CD8-positive, alpha-beta memory T cell (primary cell): ENCODE data around the gene PPP2R1B. TPM values are rescaled to one million over a fixed set of nuclear protein-coding genes. Genes with fewer than 3 reads are reported as not detected.
A peak's percentile ranks its signal among the peaks of the same experiment; 100 is the strongest.

Source experiments
- CTCF ChIA-PET: fragments of 350-600 bp; sonication (Branson Sonifier 250); formaldehyde crosslinking; loops from one replicate; lab custom pipeline; 2021; ENCODE audit warnings: antibody characterized with exemption; lab: Charles Lee
- POLR2A ChIA-PET: fragments of 350-600 bp; sonication (Branson Sonifier 250); formaldehyde crosslinking; loops from one replicate; lab custom pipeline; 2021; ENCODE audit warnings: antibody characterized with exemption; lab: Charles Lee
- DNase-seq, 5 donors: peaks; one replicate each; pipeline versions ENCODE4 v3.0.0 to v3.0.0-alpha.2; 2020 to 2022; ENCODE audit warnings: mixed read lengths in 1 of 5
- H3K27ac ChIP-seq: one replicate; pipeline ENCODE4 v1.7.0; 2013; ENCODE audit warnings: low read depth, mild to moderate bottlenecking, low read length, moderate library complexity
- H3K27me3 ChIP-seq: 2 replicates; pipeline ENCODE4 v1.7.0; 2013; ENCODE audit warnings: low read length, mild to moderate bottlenecking; ENCODE audit not compliant: insufficient read depth, poor library complexity, severe bottlenecking
- H3K36me3 ChIP-seq: 2 replicates; pipeline ENCODE4 v1.7.0; 2013; ENCODE audit warnings: mild to moderate bottlenecking, low read length, moderate library complexity; ENCODE audit not compliant: insufficient read depth
- H3K4me1 ChIP-seq: 2 replicates; pipeline ENCODE4 v1.7.0; 2013; ENCODE audit warnings: mild to moderate bottlenecking, low read length, moderate library complexity; ENCODE audit not compliant: insufficient read depth
- H3K4me3 ChIP-seq: 2 replicates; pipeline ENCODE4 v1.7.0; 2013; ENCODE audit warnings: mild to moderate bottlenecking, low read length
- H3K9me3 ChIP-seq: 2 replicates; pipeline ENCODE4 v1.7.0; 2013; ENCODE audit warnings: mild to moderate bottlenecking, low read length
- H3K27ac Mint-ChIP-seq, 8 donors: one replicate each; pipeline ENCODE4 v1.8.0; 2020 to 2021; ENCODE audit warnings: mixed read lengths in 8 of 8, mild to moderate bottlenecking in 6 of 8, inconsistent platforms in 3 of 8, moderate library complexity in 3 of 8
- H3K27me3 Mint-ChIP-seq, 2 donors: one replicate each; pipeline ENCODE4 v1.8.0; 2020 to 2021; ENCODE audit warnings: mixed read lengths in 2 of 2, mild to moderate bottlenecking in 1 of 2, moderate library complexity in 1 of 2
- H3K36me3 Mint-ChIP-seq, 3 donors: one replicate each; pipeline ENCODE4 v1.8.0; 2020 to 2021; ENCODE audit warnings: mixed read lengths in 3 of 3, inconsistent platforms in 1 of 3, mild to moderate bottlenecking in 1 of 3
- H3K4me1 Mint-ChIP-seq, 3 donors: one replicate each; pipeline ENCODE4 v1.8.0; 2020 to 2021; ENCODE audit warnings: mixed read lengths in 3 of 3, inconsistent platforms in 1 of 3, mild to moderate bottlenecking in 1 of 3
- H3K4me3 Mint-ChIP-seq, 7 donors: one replicate each; pipeline ENCODE4 v1.8.0; 2020 to 2021; ENCODE audit warnings: mixed read lengths in 7 of 7, mild to moderate bottlenecking in 6 of 7, moderate library complexity in 4 of 7, inconsistent platforms in 2 of 7
- H3K9me3 Mint-ChIP-seq, 5 donors: one replicate each; pipeline ENCODE4 v1.8.0; 2020 to 2022; ENCODE audit warnings: mixed read lengths in 5 of 5, mild to moderate bottlenecking in 3 of 5, moderate library complexity in 2 of 5, inconsistent platforms in 1 of 5
- polyA plus RNA-seq: library from polyadenylated mRNA; unstranded; fragments of 300-500 nt; fragmentation: Illumina TruSeq; gene quantifications from one replicate; pipeline ENCODE4 v1.2.3, GENCODE V29; 2021
- total RNA-seq, 2 experiments: library from RNA; stranded (reverse); gene quantifications; one replicate each; pipeline ENCODE4 v1.2.3, GENCODE V29; 2021

Gene PPP2R1B
- total and polyA plus RNA-seq, 3 experiments from 2014 or later, result 21.9 to 61.6 (median 55.3) TPM

DNA sequence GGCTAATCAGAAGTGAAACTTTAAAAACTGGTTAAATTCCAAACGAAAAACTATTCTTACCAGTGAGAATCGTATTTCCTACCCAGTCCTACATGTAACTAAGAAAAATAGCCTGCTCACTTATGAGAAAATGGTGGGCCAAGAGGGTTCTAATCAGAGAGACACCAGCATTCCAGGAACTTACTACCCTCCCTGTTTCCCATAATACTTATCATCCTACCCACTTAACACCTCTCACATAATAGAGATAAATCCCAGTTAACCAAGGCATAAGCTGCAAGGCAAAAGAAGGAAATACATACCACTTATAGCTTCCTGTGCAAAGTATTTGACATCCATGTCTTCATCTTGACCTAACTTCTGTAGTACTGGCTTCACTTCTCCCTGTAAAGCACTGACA, 24.4 kb downstream of the PPP2R1B start:
- ChIA-PET POLR2A (no interaction called here), CTCF (no interaction called here)
- peak overlapping the region in 1 of 8 donors; percentile 2 for H3K27ac Mint-ChIP-seq
- H3K36me3 ChIP-seq, result peaks cover 36% of the 10 kb centered on the region
- no peaks in the 10 kb centered on the region for H3K9me3 ChIP-seq
- H3K36me3 Mint-ChIP-seq, result peaks cover 16 to 87% (median 36%) of the 10 kb centered on the region in 3 donors
- DNase-seq, result no peak
- H3K27me3 ChIP-seq, result no peaks in the 10 kb centered on the region
- H3K4me3 Mint-ChIP-seq, result no peak overlapping the region
- H3K27ac ChIP-seq, result no peak overlapping the region
- H3K4me1 Mint-ChIP-seq, result peaks cover 0 to 11% (median under 1%) of the 10 kb centered on the region in 3 donors
- no peaks in the 10 kb centered on the region for H3K27me3 Mint-ChIP-seq
- no peaks in the 10 kb centered on the region for H3K4me1 ChIP-seq
- H3K9me3 Mint-ChIP-seq, result no peaks in the 10 kb centered on the region
- H3K4me3 ChIP-seq, result no peak overlapping the region

GRCh38 chr11:111739299-111739698, 26.9 kb downstream of the PPP2R1B start:
- POLR2A ChIA-PET, result no interaction called here

DNA sequence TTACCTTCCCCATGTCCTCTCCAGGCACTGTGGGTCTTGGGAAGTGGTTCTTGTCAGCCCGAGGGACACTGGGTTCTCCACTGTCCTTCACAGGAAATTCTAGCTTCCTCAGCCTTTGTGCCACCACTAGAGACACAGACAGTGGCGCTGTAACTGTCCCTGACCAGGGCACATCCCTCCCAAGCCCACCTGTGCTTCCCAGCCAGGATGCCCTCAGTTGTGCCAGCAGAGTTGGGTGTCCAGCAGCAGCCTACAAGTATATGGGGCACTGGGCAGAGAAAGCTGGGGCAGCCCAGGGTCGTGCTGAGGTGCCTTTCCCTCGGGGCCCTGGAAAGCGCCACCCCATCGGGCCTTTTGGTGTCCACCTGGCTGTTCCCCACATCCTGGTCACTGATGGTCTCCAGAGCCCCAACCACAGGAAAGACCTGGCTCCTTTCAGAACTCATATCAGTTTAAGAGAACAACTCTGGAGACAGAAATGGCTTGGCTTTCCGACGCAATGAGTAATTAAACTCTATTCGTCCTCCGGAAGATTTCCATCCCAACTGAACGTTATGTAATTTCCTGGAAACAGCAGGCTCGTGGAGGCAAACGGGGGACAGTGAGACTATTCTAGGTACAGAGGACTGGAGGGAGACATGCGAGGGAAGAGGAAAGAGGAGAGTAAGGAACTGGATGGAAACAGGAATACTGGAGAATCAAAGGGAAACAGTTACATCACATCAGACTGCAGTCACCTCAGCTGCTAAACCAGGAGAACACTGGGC, 28.6 kb downstream of the PPP2R1B start:
- Histone ChIP-seq H3K4me3 (no peak overlapping the region), H3K4me1 (no peaks in the 10 kb centered on the region), H3K9me3 (no peaks in the 10 kb centered on the region), H3K36me3 (peaks cover 14% of the 10 kb centered on the region), H3K27ac (no peak overlapping the region), H3K27me3 (no peaks in the 10 kb centered on the region)
- DNase-seq, result no peak
- H3K27me3 Mint-ChIP-seq, result no peaks in the 10 kb centered on the region
- ChIA-PET POLR2A (no interaction called here), CTCF (no interaction called here)
- H3K4me3 Mint-ChIP-seq, result no peak overlapping the region
- H3K4me1 Mint-ChIP-seq, result peaks cover 0 to 15% (median 0%) of the 10 kb centered on the region in 3 donors
- H3K27ac Mint-ChIP-seq, result peak overlapping the region in 2 of 8 donors; percentile 42 to 66
- peaks cover 4 to 62% (median 20%) of the 10 kb centered on the region in 3 donors for H3K36me3 Mint-ChIP-seq
- no peaks in the 10 kb centered on the region for H3K9me3 Mint-ChIP-seq

More at GRCh38 chr11:111739299-111739698, 26.9 kb downstream of the PPP2R1B start:
- Histone ChIP-seq H3K36me3 (peaks cover 27% of the 10 kb centered on the region), H3K4me3 (no peak overlapping the region), H3K27ac (no peak overlapping the region), H3K27me3 (no peaks in the 10 kb centered on the region), H3K9me3 (no peaks in the 10 kb centered on the region), H3K4me1 (no peaks in the 10 kb centered on the region)
- peak overlapping the region in 1 of 8 donors; percentile 14 for H3K27ac Mint-ChIP-seq
- H3K27me3 Mint-ChIP-seq, result no peaks in the 10 kb centered on the region
- peaks cover 0 to 15% (median 0%) of the 10 kb centered on the region in 3 donors for H3K4me1 Mint-ChIP-seq
- no peaks in the 10 kb centered on the region for H3K9me3 Mint-ChIP-seq
- CTCF ChIA-PET, result no interaction called here
- H3K36me3 Mint-ChIP-seq, result peaks cover 4 to 79% (median 23%) of the 10 kb centered on the region in 3 donors
- no peak for DNase-seq
- no peak overlapping the region for H3K4me3 Mint-ChIP-seq

GRCh38 chr11:111736621-111737443, 29.4 kb downstream of the PPP2R1B start:
- Mint-ChIP-seq H3K27ac (peak overlapping the region in 2 of 8 donors; percentile 26 to 66), H3K4me3 (no peak overlapping the region), H3K9me3 (no peaks in the 10 kb centered on the region), H3K36me3 (peaks cover 4 to 57% (median 20%) of the 10 kb centered on the region in 3 donors), H3K27me3 (no peaks in the 10 kb centered on the region), H3K4me1 (peaks cover 0 to 14% (median 0%) of the 10 kb centered on the region in 3 donors)
- ChIA-PET POLR2A (no interaction called here), CTCF (no interaction called here)
- Histone ChIP-seq H3K27ac (no peak overlapping the region), H3K4me3 (no peak overlapping the region), H3K36me3 (peaks cover 11% of the 10 kb centered on the region), H3K27me3 (no peaks in the 10 kb centered on the region), H3K4me1 (no peaks in the 10 kb centered on the region), H3K9me3 (no peaks in the 10 kb centered on the region)
- no peak for DNase-seq

DNA sequence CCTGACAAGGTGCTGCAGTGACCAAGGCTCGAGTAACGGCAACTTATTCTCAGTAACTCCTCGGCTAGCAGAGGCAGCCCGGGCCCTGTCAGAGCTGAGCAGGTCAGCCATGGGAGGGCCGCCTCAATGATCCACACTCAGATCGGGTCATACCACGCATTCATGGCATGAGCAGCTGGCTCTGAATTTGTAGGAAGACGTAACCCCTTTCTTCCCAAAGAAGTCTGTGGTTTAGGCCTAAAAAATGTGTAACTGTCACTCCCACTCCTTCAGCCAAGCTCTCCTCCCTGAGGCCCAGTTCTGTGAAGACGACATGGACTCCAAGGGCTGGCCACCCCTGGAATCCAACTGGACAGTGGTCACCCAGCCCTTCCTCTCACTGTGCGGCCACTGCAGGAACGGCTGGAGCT, 30.0 kb downstream of the PPP2R1B start:
- H3K4me3 Mint-ChIP-seq, result no peak overlapping the region
- Histone ChIP-seq H3K4me1 (no peaks in the 10 kb centered on the region), H3K4me3 (no peak overlapping the region), H3K27ac (no peak overlapping the region), H3K9me3 (no peaks in the 10 kb centered on the region), H3K36me3 (peaks cover 5% of the 10 kb centered on the region), H3K27me3 (no peaks in the 10 kb centered on the region)
- no peaks in the 10 kb centered on the region for H3K9me3 Mint-ChIP-seq
- ChIA-PET CTCF (no interaction called here), POLR2A (no interaction called here)
- H3K27ac Mint-ChIP-seq, result no peak overlapping the region
- no peak for DNase-seq
- H3K4me1 Mint-ChIP-seq, result peaks cover 0 to 9% (median 0%) of the 10 kb centered on the region in 3 donors
- H3K36me3 Mint-ChIP-seq, result peaks cover 0 to 51% (median 15%) of the 10 kb centered on the region in 3 donors
- H3K27me3 Mint-ChIP-seq, result no peaks in the 10 kb centered on the region

GRCh38 chr11:111735262-111736116, 30.7 kb downstream of the PPP2R1B start:
- H3K27me3 Mint-ChIP-seq, result no peaks in the 10 kb centered on the region
- peaks cover 0 to 47% (median 9%) of the 10 kb centered on the region in 3 donors for H3K36me3 Mint-ChIP-seq
- no peak overlapping the region for H3K27ac ChIP-seq
- no peak overlapping the region for H3K4me3 Mint-ChIP-seq
- no peaks in the 10 kb centered on the region for H3K9me3 ChIP-seq
- H3K27me3 ChIP-seq, result no peaks in the 10 kb centered on the region
- H3K27ac Mint-ChIP-seq, result peak overlapping the region in 4 of 8 donors; percentile 47 to 75 (median 57)
- H3K4me1 ChIP-seq, result no peaks in the 10 kb centered on the region
- H3K4me1 Mint-ChIP-seq, result peaks cover 0 to 5% (median 0%) of the 10 kb centered on the region in 3 donors
- H3K4me3 ChIP-seq, result no peak overlapping the region
- CTCF ChIA-PET, result no interaction called here
- POLR2A ChIA-PET, result no interaction called here
- no peaks in the 10 kb centered on the region for H3K9me3 Mint-ChIP-seq
- H3K36me3 ChIP-seq, result no peaks in the 10 kb centered on the region
- no peak for DNase-seq

- Mint-ChIP-seq H3K36me3 (peaks cover 0 to 42% (median 6%) of the 10 kb centered on the region in 3 donors), H3K4me1 (peaks cover 0 to 5% (median 0%) of the 10 kb centered on the region in 3 donors), H3K27me3 (no peaks in the 10 kb centered on the region), H3K27ac (peak overlapping the region in 3 of 8 donors; percentile 37 to 75 (median 51)), H3K4me3 (no peak overlapping the region), H3K9me3 (no peaks in the 10 kb centered on the region)
- CTCF ChIA-PET, result no interaction called here
- H3K4me3 ChIP-seq, result no peak overlapping the region
- no peak for DNase-seq
- H3K4me1 ChIP-seq, result no peaks in the 10 kb centered on the region
- POLR2A ChIA-PET, result no interaction called here
- no peaks in the 10 kb centered on the region for H3K27me3 ChIP-seq
- no peak overlapping the region for H3K27ac ChIP-seq
- H3K9me3 ChIP-seq, result no peaks in the 10 kb centered on the region
- H3K36me3 ChIP-seq, result no peaks in the 10 kb centered on the region
Measured at GRCh38 chr11:111734954-111735261, 31.3 kb downstream of the PPP2R1B start.
